Hematopoietic multipotent progenitor cell treated with erythropoietin and hydrocortisone succinate and interleukin-3 and kit ligand, for 17 days (in vitro differentiated cells): ENCODE data around the gene NOP16.

Source experiments
- DNase-seq: peaks from one replicate; pipeline ENCODE4 v3.0.0-alpha.2; 2015; ENCODE audit warnings: low spot score

NOP16 gene

GRCh38 chr5:176356179-176356566 is 32.2 kb downstream of the NOP16 start:
- no peak for DNase-seq

- no peak for DNase-seq
These were observed 32.8 kb downstream of the NOP16 start for GRCh38 chr5:176355400-176356178.

GRCh38 chr5:176353533-176353932 is 34.9 kb downstream of the NOP16 start:
- DNase-seq = no peak

- DNase-seq = no peak
These were observed 36.1 kb downstream of the NOP16 start for GRCh38 chr5:176352116-176352878.

DNA sequence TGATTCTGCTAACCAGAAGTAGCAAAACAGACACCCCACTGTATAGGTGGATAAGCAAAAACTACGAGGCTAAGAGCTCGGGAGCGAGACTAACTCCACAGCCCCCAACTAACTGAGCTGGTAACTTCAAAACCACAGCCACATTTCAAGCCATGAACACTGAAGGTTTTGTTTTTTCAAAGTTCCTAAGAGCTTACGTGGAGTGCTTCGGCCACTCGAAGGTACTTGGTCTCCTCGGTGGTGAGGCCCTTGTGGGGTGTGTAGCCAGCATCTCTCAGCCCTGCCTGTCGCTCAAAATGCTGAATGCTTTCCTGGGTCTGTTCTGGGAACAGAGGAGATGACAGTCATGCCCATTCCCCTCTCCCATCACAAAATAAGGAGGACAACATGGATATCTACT is 38.0 kb downstream of the NOP16 start:
- DNase-seq = no peak

DNA sequence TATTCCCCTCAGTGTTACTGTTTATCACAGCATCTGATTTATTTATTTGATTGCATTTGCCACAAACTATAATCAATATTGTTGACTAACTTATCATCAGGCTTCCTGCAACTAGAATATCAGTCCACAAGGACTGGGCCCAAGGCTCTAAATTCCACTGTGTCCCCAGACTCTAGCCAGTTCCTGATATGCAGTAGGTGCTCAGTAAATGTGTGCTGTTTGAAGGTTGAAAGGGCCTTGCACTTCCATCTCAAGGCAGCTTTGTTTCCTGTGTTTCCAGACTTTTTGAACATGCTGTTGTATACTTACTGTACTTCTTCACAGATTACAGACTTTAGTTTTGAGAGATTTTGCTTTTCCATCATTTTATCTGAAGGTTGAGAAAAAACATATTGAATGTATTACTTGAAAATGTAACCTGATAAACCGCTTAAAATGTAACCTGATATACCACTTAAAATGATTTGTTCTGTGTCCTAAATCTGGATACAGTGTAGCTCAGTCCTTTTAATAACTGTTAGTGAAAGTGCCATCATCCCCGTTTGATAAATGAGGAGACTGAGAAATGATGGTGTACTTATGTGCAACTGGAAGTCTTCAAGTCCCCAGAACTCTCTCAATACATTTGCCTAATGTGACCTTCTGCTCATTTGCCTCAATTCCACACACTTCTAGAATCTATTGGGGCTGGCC is 45.5 kb downstream of the NOP16 start:
- no peak for DNase-seq

- DNase-seq = no peak
These were observed 46.3 kb downstream of the NOP16 start for GRCh38 chr5:176342158-176342483.

DNA sequence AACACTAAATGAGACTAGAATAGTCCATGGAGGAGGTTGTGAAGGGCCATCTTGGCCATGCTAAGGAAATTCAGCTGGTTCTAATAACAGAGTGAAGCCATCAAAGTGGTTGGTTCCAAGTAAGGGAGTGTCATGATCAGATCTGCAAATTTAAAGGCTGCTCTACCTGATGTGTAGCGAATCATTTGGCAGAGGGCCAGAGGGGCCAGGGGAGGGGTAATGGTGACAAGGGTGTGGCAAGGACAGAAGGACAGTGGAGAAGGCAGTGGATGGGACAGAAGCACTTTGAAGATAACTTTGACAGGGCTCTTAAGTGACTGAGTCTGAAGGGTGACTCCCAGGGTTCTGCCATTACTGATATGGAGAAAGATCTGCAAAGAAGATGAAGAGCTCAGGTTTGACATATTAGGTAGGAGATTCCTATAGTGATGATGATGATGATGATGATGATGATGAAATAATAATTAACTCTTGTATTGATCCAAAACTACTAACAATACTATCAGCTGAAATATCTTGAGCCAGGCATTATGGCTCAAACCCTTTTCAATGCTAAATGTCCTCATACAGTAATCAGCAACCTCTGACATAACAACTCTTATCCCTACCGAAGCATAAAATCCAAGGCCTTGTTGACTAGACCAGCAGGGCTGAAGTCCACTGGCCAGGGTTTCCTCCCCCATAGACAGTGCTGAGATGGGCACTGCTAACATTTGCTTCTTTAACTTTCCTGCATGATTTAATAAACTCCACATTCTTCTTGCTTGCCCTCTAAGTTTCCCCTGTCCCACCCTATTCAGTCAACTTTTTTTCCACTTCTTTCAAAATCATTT is 46.9 kb downstream of the NOP16 start:
- DNase-seq = peak; percentile 21

DNA sequence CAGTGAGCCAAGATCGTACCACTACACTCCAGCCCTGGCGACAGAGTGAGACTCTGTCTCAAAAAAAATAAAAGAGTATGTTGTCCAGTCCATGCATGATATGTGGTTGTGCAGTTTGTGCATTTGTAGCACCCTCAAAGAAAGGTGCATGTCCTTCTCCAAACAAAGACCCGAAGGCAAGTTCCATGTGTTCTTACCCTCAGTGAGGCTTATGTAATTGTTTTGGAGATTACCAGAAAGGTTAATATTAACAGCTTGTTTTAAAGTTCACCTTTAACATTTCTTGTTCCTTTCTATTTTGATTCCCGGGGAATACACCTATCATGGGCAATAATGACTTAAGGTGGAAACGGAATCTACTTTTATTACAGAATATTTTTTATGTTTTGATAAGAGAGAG is 49.1 kb downstream of the NOP16 start:
- DNase-seq = no peak

DNA sequence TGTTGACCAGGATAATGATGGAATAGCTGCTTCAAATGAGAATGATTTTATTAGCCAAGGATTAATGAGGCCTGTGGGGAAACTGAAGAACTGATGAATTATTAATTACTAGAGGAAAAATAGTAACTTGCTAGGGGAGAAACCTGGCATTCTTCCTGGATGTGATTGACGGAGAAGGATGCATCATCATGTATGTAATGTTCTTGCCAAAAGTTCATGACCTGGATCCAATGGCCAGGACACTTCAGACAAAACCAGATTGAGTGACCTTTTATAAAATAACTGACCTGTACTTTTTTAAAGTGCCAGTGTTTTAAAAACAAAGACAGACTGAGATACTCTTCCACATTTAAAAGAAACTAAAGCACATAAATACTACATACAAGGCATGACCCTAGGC is 50.5 kb downstream of the NOP16 start:
- DNase-seq = no peak

DNA sequence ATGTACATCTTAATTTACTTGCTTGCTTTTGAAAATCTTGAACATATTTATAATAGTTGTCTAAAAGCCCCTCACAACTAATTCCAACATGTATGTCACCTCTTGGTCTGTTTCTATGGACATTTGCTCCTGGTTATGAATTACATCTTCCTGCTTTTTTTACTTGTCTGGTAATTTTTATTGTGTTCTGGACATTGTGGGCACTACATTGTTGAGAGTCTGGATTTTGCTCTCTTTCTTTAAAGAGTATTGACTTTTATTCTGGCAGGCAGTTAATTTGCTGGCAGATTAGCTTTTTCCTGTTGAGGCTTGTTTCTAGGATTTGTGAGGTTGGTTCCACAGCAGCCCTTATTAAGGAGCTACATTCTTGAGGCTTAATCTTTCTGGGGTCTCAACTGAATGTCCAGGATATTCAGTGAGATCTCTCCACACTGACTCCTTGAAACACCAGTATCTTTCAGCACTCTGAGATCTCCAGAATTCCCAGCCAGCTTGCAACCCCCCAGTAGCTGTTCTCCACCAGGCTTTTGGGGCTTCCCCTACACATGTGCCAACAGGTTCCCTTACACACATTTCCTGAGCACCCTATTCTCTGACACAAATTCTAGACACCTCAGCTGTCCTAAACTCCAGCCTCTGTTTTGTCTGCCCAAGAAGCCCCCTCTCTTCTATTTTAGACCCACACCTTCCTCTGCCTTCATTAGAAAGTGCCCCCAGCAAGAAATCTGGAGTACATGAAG is 54.2 kb downstream of the NOP16 start:
- DNase-seq = no peak
